HepG2 (cell line): ENCODE measurements around the gene DAAM1. TPM values are rescaled to one million over a fixed set of nuclear protein-coding genes. Genes with fewer than 3 reads are reported as not detected.

Experiments used
- AGO2 ChIP-seq: fragments of 200-400 bp; formaldehyde crosslinking; optimal IDR thresholded peaks from 2 replicates; pipeline ENCODE3; 2017; ENCODE audit warnings: mild to moderate bottlenecking, low read depth, low read length, moderate library complexity
- BCL3 ChIP-seq: sonication (generic); formaldehyde crosslinking; IDR thresholded peaks from 2 replicates; pipeline ENCODE4 v1.5.1; 2020; ENCODE audit warnings: mild to moderate bottlenecking, missing genetic modification reagents, moderate library complexity
- CHCHD3 ChIP-seq: sonication (generic); formaldehyde crosslinking; IDR thresholded peaks from 2 replicates; pipeline ENCODE4 v1.8.0; 2022; ENCODE audit warnings: mild to moderate bottlenecking, missing genetic modification reagents, moderate library complexity
- HNRNPLL ChIP-seq: fragments of 200-400 bp; formaldehyde crosslinking; IDR thresholded peaks from 2 replicates; pipeline ENCODE4 v1.6.1; 2017; ENCODE audit warnings: mild to moderate bottlenecking, low read depth, low read length; ENCODE audit not compliant: poor library complexity, severe bottlenecking
- MIER2 ChIP-seq: IDR thresholded peaks from 2 replicates; pipeline ENCODE4 v1.6.1; 2016; ENCODE audit warnings: missing biosample characterization, missing genetic modification reagents
- RAD21 ChIP-seq: fragments of 450-650 bp; formaldehyde crosslinking; IDR thresholded peaks from 2 replicates; pipeline ENCODE4 v1.5.0; 2020; ENCODE audit warnings: mild to moderate bottlenecking
- ZBTB40 ChIP-seq, 2 experiments: fragments of 450-650 bp in 1 of 2; sonication (generic) in 1 of 2; formaldehyde crosslinking in 1 of 2; IDR thresholded peaks; 2 replicates each; pipeline versions ENCODE4 v1.6.1 to v1.8.0; 2016 to 2022; ENCODE audit warnings: antibody characterized with exemption in 1 of 2, mild to moderate bottlenecking in 1 of 2, missing genetic modification reagents in 1 of 2
- ZNF687 ChIP-seq: sonication (generic); formaldehyde crosslinking; IDR thresholded peaks from 2 replicates; pipeline ENCODE4 v1.5.1; 2020; ENCODE audit warnings: mild to moderate bottlenecking, missing genetic modification reagents, moderate library complexity
- polyA plus RNA-seq, 8 experiments: library from polyadenylated mRNA; depleted of rRNA in 3 of 8; stranded (reverse) in 7 of 8; unstranded in 1 of 8; fragments of >200 nt; fragmentation: Illumina TruSeq in 4 of 8; extraction: Trizol in 4 of 8; gene quantifications; 2 replicates each; pipeline versions ENCODE4 v1.2.1 to v1.2.3, GENCODE V29; 2011 to 2016; ENCODE audit warnings: low read depth in 4 of 8, missing spikeins in 1 of 8, mixed read lengths in 1 of 8; ENCODE audit not compliant: insufficient read depth in 1 of 8
- total RNA-seq, 5 experiments: library from RNA; depleted of rRNA; stranded (reverse); fragments of >200 nt; fragmentation: Illumina TruSeq; extraction: Trizol; gene quantifications; 2 replicates each; pipeline ENCODE4 v1.2.3, GENCODE V29; 2016; ENCODE audit warnings: low read depth in 1 of 5

DAAM1 gene
- total and polyA plus RNA-seq, 2 of the 13 experiments (the other 11 are each of a cell fraction or from before 2014, with no cell fraction given): 10.9 to 24.5 TPM

- 0 out of 2 replicates have a peak, but pooled peaks have one; percentile 16 for TF ChIP-seq BCL3
- 0 out of 2 replicates have a peak, but pooled peaks have one; percentile 8 for TF ChIP-seq RAD21 (CRISPR knock-in tag)
- TF ChIP-seq CHCHD3 (CRISPR knock-in tag): 0 out of 2 replicates have a peak, but pooled peaks have one; percentile 59
- no peak for TF ChIP-seq ZBTB40 (IDR thresholded peaks at IDR 0.05)
- TF ChIP-seq ZBTB40 (CRISPR knock-in tag; IDR thresholded peaks at IDR 0.05): 0 out of 2 replicates have a peak, but pooled peaks have one; percentile 24
- TF ChIP-seq AGO2: peak; percentile 77
- TF ChIP-seq HNRNPLL: peak; percentile 92
- TF ChIP-seq ZNF687 (CRISPR knock-in tag): peak; percentile 15
- no peak for TF ChIP-seq MIER2 (CRISPR knock-in tag)
- TF ChIP-seq, all 625 proteins: peak for 33
Measured at GRCh38 chr14:59189091-59189785, 771 bp downstream of the DAAM1 start (continued).
